SK-N-SH treated with all-trans-retinoic acid at 6 μM for 48 hours (cell line): ENCODE results near the gene MSI1.

Source experiments
- ATAC-seq: fragments of 200-7000 bp; cut with Tn5 transposase; 3 replicates; pipeline ENCODE4 v1.9.1; 2020; ENCODE audit warnings: mild to moderate bottlenecking, moderate library complexity
- ARNTL ChIP-seq: fragments of 450-650 bp; formaldehyde crosslinking; IDR thresholded peaks from 2 replicates; pipeline ENCODE4 v1.5.0; 2020; ENCODE audit warnings: low read depth, mild to moderate bottlenecking, moderate library complexity, borderline replicate concordance
- CREB5 ChIP-seq: fragments of 250-450 bp; sonication (Bioruptor Pico); IDR thresholded peaks from 2 replicates; pipeline ENCODE4 v1.5.1; 2020; ENCODE audit warnings: low read depth, mild to moderate bottlenecking, moderate library complexity
- CSDC2 ChIP-seq: fragments of 250-450 bp; sonication (Bioruptor Pico); IDR thresholded peaks from 2 replicates; pipeline ENCODE4 v1.5.0; 2020; ENCODE audit warnings: mild to moderate bottlenecking, moderate library complexity
- ESRRG ChIP-seq: fragments of 250-450 bp; sonication (Bioruptor Pico); IDR thresholded peaks from 2 replicates; pipeline ENCODE4 v1.6.1; 2021; ENCODE audit warnings: mild to moderate bottlenecking
- GLIS3 ChIP-seq: fragments of 250-450 bp; sonication (Bioruptor Pico); IDR thresholded peaks from 2 replicates; pipeline ENCODE4 v1.5.0; 2020; ENCODE audit warnings: mild to moderate bottlenecking, moderate library complexity
- ISL1 ChIP-seq: fragments of 250-450 bp; sonication (Bioruptor Pico); IDR thresholded peaks from 2 replicates; pipeline ENCODE4 v2.1.2; 2022; ENCODE audit warnings: mild to moderate bottlenecking, moderate library complexity
- OSR1 ChIP-seq: fragments of 250-450 bp; sonication (Bioruptor Pico); IDR thresholded peaks from 2 replicates; pipeline ENCODE4 v1.8.0; 2022; ENCODE audit warnings: moderate library complexity, mild to moderate bottlenecking, inconsistent platforms
- POU6F1 ChIP-seq: fragments of 250-450 bp; sonication (Bioruptor Pico); IDR thresholded peaks from 2 replicates; pipeline ENCODE4 v1.8.0; 2021; ENCODE audit warnings: low read depth, mild to moderate bottlenecking, moderate library complexity, borderline replicate concordance
- PPARA ChIP-seq: fragments of 250-450 bp; sonication (Bioruptor Pico); IDR thresholded peaks from 2 replicates; pipeline ENCODE4 v1.5.0; 2020; ENCODE audit warnings: mild to moderate bottlenecking, borderline replicate concordance
- RARB ChIP-seq: fragments of 250-450 bp; sonication (Bioruptor Pico); IDR thresholded peaks from 2 replicates; pipeline ENCODE4 v1.8.0; 2021; ENCODE audit warnings: mild to moderate bottlenecking, moderate library complexity
- SNAI2 ChIP-seq: fragments of 250-450 bp; sonication (Bioruptor Pico); IDR thresholded peaks from 2 replicates; pipeline ENCODE4 v1.5.0; 2020; ENCODE audit warnings: mild to moderate bottlenecking, moderate library complexity
- TCF4 ChIP-seq: fragments of 250-450 bp; sonication (Bioruptor Pico); IDR thresholded peaks from 2 replicates; pipeline ENCODE4 v1.8.0; 2021; ENCODE audit warnings: mild to moderate bottlenecking, moderate library complexity, borderline replicate concordance
- TOX ChIP-seq: fragments of 250-450 bp; sonication (Bioruptor Pico); IDR thresholded peaks from 2 replicates; pipeline ENCODE4 v1.8.0; 2021; ENCODE audit warnings: mild to moderate bottlenecking, moderate library complexity, borderline replicate concordance
- ZFP3 ChIP-seq: fragments of 250-450 bp; sonication (Bioruptor Pico); IDR thresholded peaks from 2 replicates; pipeline ENCODE4 v1.5.0; 2020; ENCODE audit warnings: mild to moderate bottlenecking, moderate library complexity
- ZFP30 ChIP-seq: fragments of 450-650 bp; formaldehyde crosslinking; IDR thresholded peaks from 2 replicates; pipeline ENCODE4 v1.5.0; 2022; ENCODE audit warnings: mild to moderate bottlenecking, moderate library complexity
- ZNF565 ChIP-seq: fragments of 450-650 bp; formaldehyde crosslinking; conservative IDR thresholded peaks from 2 replicates; pipeline ENCODE4 v1.5.0; 2020; ENCODE audit warnings: low read depth, mild to moderate bottlenecking, moderate library complexity
- ZNF70 ChIP-seq: fragments of 450-650 bp; formaldehyde crosslinking; IDR thresholded peaks from 2 replicates; pipeline ENCODE4 v1.5.0; 2020; ENCODE audit warnings: mild to moderate bottlenecking, moderate library complexity
- ZNF8 ChIP-seq: fragments of 450-650 bp; formaldehyde crosslinking; IDR thresholded peaks from 2 replicates; pipeline ENCODE4 v1.5.0; 2020; ENCODE audit warnings: mild to moderate bottlenecking, moderate library complexity
- TF ChIP-seq, protein P1 (sequence below): fragments of 250-450 bp; sonication (Bioruptor Pico); IDR thresholded peaks from 2 replicates; pipeline ENCODE4 v1.5.0; 2020; ENCODE audit warnings: mild to moderate bottlenecking, moderate library complexity
- TF ChIP-seq, protein P2 (sequence below): fragments of 250-450 bp; sonication (Bioruptor Pico); IDR thresholded peaks from 2 replicates; pipeline ENCODE4 v1.8.0; 2020; ENCODE audit warnings: mild to moderate bottlenecking, moderate library complexity, borderline replicate concordance

MSI1 gene

DNA sequence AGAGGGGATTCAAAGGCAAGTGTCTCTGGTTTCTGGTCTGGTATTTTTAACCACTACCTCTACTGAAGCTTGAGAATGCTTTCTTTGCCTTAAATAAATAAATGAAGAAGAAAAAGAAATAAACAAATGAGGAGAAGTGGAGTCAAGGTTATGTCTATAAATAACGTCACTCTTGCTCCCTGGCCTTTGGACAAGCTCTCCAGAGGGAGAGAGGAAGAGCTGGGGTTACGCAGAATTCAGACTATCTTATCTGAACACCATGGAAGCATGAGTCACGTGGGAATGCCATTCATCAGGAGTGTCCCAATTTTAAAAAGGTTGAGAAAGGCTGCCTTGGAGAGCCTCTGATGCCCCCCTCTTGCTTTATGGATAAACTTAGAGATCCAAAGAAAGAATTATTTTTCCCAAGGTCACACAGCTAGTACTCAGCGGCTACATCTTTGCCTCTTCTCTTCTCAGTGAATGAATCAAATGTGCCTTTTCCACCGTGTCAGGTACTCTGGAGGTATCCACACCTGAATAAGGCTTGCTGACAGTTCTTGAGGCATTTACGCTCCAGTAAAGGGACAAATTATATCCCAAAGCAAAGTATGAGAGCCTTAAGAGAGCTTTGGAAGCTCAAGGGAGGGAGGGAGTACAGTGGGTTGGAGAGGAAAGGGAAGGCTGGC is 12.9 kb upstream of the MSI1 start:
- TF ChIP-seq, protein P1, sequence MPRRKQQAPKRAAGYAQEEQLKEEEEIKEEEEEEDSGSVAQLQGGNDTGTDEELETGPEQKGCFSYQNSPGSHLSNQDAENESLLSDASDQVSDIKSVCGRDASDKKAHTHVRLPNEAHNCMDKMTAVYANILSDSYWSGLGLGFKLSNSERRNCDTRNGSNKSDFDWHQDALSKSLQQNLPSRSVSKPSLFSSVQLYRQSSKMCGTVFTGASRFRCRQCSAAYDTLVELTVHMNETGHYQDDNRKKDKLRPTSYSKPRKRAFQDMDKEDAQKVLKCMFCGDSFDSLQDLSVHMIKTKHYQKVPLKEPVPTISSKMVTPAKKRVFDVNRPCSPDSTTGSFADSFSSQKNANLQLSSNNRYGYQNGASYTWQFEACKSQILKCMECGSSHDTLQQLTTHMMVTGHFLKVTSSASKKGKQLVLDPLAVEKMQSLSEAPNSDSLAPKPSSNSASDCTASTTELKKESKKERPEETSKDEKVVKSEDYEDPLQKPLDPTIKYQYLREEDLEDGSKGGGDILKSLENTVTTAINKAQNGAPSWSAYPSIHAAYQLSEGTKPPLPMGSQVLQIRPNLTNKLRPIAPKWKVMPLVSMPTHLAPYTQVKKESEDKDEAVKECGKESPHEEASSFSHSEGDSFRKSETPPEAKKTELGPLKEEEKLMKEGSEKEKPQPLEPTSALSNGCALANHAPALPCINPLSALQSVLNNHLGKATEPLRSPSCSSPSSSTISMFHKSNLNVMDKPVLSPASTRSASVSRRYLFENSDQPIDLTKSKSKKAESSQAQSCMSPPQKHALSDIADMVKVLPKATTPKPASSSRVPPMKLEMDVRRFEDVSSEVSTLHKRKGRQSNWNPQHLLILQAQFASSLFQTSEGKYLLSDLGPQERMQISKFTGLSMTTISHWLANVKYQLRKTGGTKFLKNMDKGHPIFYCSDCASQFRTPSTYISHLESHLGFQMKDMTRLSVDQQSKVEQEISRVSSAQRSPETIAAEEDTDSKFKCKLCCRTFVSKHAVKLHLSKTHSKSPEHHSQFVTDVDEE = no peak
- no peak for TF ChIP-seq ARNTL (CRISPR knock-in tag)
- no peak for TF ChIP-seq OSR1 (CRISPR knock-in tag)
- TF ChIP-seq ESRRG (CRISPR knock-in tag) = no peak
- TF ChIP-seq ZNF8 (CRISPR knock-in tag) = no peak
- TF ChIP-seq ZFP30 (CRISPR knock-in tag) = no peak
- TF ChIP-seq GLIS3 (CRISPR knock-in tag) = no peak
- TF ChIP-seq PPARA (CRISPR knock-in tag) = no peak
- no peak for TF ChIP-seq TOX (CRISPR knock-in tag)
- TF ChIP-seq POU6F1 (CRISPR knock-in tag) = no peak
- TF ChIP-seq CREB5 (CRISPR knock-in tag) = no peak
- TF ChIP-seq, all 23 proteins: peak for 0
- no peak for ATAC-seq

GRCh38 chr12:120378036-120378435 is 9.1 kb upstream of the MSI1 start:
- TF ChIP-seq CSDC2 (CRISPR knock-in tag) (no peak), ESRRG (CRISPR knock-in tag) (no peak), OSR1 (CRISPR knock-in tag) (no peak), ZFP30 (CRISPR knock-in tag) (no peak), TCF4 (no peak), ISL1 (CRISPR knock-in tag) (no peak), RARB (CRISPR knock-in tag) (no peak), TOX (CRISPR knock-in tag) (no peak), ZNF565 (no peak), ZNF70 (CRISPR knock-in tag) (no peak), PPARA (CRISPR knock-in tag) (no peak)
- TF ChIP-seq, protein P2, sequence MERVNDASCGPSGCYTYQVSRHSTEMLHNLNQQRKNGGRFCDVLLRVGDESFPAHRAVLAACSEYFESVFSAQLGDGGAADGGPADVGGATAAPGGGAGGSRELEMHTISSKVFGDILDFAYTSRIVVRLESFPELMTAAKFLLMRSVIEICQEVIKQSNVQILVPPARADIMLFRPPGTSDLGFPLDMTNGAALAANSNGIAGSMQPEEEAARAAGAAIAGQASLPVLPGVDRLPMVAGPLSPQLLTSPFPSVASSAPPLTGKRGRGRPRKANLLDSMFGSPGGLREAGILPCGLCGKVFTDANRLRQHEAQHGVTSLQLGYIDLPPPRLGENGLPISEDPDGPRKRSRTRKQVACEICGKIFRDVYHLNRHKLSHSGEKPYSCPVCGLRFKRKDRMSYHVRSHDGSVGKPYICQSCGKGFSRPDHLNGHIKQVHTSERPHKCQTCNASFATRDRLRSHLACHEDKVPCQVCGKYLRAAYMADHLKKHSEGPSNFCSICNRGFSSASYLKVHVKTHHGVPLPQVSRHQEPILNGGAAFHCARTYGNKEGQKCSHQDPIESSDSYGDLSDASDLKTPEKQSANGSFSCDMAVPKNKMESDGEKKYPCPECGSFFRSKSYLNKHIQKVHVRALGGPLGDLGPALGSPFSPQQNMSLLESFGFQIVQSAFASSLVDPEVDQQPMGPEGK (CRISPR knock-in tag) = no peak
- TF ChIP-seq, protein P1 = no peak
- TF ChIP-seq, all 23 proteins: peak for 0
- no peak for ATAC-seq

DNA sequence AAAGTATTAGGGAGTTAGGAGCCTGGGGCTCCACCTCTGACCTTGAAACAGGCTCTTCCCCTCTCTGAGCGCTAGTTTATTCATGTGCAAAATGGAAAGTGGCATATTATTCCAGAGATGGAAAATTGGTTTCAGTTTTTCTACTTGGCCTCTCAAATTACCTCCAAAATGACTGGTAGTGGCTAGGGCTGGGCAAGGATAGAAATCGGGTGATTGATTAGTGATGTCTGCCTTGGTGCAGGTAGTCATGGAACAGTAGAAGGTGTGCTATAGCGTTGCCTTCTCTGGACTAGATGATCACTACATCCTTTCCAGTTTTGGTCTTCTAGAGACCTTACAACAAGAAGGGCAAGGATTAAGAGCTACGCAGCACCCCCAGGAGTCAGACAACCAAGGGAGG is 8.6 kb upstream of the MSI1 start:
- ATAC-seq = no peak
- TF ChIP-seq GLIS3 (CRISPR knock-in tag) (no peak), SNAI2 (CRISPR knock-in tag) (no peak), ZFP3 (no peak)
